Measurements from ENCODE around the gene FLAD1. TPM values are rescaled to one million over a fixed set of nuclear protein-coding genes. Genes with fewer than 3 reads are reported as not detected.

Gene FLAD1
- total RNA-seq, 3 donors from 2014 or later (not counting 1 experiment from before 2014, with no cell fraction given), result 32.1 to 47.6 (median 38.7) TPM

DNA sequence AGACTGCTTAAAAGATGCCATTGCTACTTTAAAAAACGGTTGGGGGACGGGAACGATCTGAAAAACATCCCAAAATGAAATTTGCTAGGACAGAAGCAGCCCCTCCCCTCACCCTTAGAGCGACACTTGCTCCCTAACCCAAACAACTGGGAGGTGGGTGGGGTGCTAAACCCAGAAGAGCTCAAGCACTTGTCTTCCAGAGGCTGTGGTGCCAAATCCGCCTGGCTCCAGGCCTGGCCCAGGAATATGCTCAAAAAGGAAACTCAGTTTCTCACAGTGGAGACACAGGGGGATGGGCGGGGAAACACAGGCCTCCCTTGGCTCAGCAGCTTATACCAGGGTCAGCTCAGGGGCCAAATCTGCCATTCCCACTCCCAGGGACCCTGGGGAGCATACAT lies 26.6 kb upstream of the FLAD1 start:
- peaks cover 15% of the 10 kb centered on the region for H3K36me3 ChIP-seq (ENCODE audit: control insufficient read depth, insufficient read depth, low read length)
- H3K27ac Mint-ChIP-seq, result peak overlapping the region; percentile 89 to 94
- H3K4me3 Mint-ChIP-seq, result peak overlapping the region; percentile 94
- H3K36me3 Mint-ChIP-seq, result no peaks in the 10 kb centered on the region
- no peak for TF ChIP-seq CTCF (IDR thresholded peaks at IDR 0.05)
- WGBS (ENCODE audit: insufficient coverage), result 45% methylated on average over 5 of the region's 6 CpGs
- DNase-seq, result no peak
- peaks cover 56% of the 10 kb centered on the region for H3K4me1 ChIP-seq (ENCODE audit: control insufficient read depth, insufficient read depth, low read length)
- H3K27me3 ChIP-seq (ENCODE audit: control insufficient read depth, insufficient read depth, low read length), result no peaks in the 10 kb centered on the region
- intact Hi-C loops (cut with micrococcal nuclease), result loop anchor here (1.0 to 5.0 kb wide), 3 partner anchors 18 to 96 kb away; partner anchors contain the start of genes ADAM15 and CKS1B
- H3K27me3 Mint-ChIP-seq (ENCODE audit: low read depth in 2 of 2), result no peaks in the 10 kb centered on the region
- peaks cover 59 to 63% of the 10 kb centered on the region in 2 donors for H3K4me1 Mint-ChIP-seq
- H3K27ac ChIP-seq (ENCODE audit: low read length), result peak overlapping the region; percentile 95
- H3K4me3 ChIP-seq (ENCODE audit: low read length), result peak overlapping the region; percentile 72
- ATAC-seq, result no peak
- no peaks in the 10 kb centered on the region for H3K9me3 ChIP-seq (ENCODE audit: control insufficient read depth, insufficient read depth, low read length)
- no peaks in the 10 kb centered on the region for H3K9me3 Mint-ChIP-seq

GRCh38 chr1:154957091-154957657 lies 26.0 kb upstream of the FLAD1 start:
- no peak for ATAC-seq
- no peaks in the 10 kb centered on the region for H3K9me3 ChIP-seq (ENCODE audit: control insufficient read depth, insufficient read depth, low read length)
- intact Hi-C loops (cut with micrococcal nuclease), result loop anchor here (2.0 to 5.0 kb wide), 2 partner anchors 18 to 95 kb away; partner anchors contain the start of genes ADAM15 and CKS1B
- H3K27ac ChIP-seq (ENCODE audit: low read length), result no peak overlapping the region
- DNase-seq, result no peak
- H3K27me3 ChIP-seq (ENCODE audit: control insufficient read depth, insufficient read depth, low read length), result no peaks in the 10 kb centered on the region
- peak overlapping the region; percentile 89 to 94 for H3K27ac Mint-ChIP-seq
- TF ChIP-seq CTCF (IDR thresholded peaks at IDR 0.05), result no peak
- H3K4me1 Mint-ChIP-seq, result peaks cover 56 to 58% of the 10 kb centered on the region in 2 donors
- peak overlapping the region; percentile 31 for H3K4me3 Mint-ChIP-seq
- peaks cover 52% of the 10 kb centered on the region for H3K4me1 ChIP-seq (ENCODE audit: control insufficient read depth, insufficient read depth, low read length)
- WGBS (ENCODE audit: insufficient coverage), result 96% methylated on average over 8 of the region's 9 CpGs
- no peaks in the 10 kb centered on the region for H3K27me3 Mint-ChIP-seq (ENCODE audit: low read depth in 2 of 2)
- H3K36me3 ChIP-seq (ENCODE audit: control insufficient read depth, insufficient read depth, low read length), result peaks cover 11% of the 10 kb centered on the region
- no peaks in the 10 kb centered on the region for H3K9me3 Mint-ChIP-seq
- no peak overlapping the region for H3K4me3 ChIP-seq (ENCODE audit: low read length)
- H3K36me3 Mint-ChIP-seq, result no peaks in the 10 kb centered on the region

DNA sequence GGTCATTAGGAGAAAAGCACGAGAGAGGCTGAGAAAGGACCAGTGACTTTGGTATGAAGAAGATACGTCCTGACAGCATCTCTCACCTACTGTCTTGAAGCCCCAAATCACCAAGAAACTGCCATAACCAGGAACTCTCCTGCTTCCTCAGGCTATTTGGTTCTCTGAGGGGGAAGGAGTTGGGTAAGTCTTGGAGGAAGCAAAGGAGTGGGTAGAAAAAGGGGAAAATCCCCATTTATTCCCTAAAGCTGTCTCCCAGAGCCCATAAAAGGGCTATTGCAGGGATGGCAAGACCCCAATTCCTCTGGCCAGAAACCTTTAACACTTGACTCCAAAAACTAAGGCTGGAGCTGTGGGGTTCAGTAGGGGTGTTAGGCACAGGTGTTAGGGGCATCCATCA lies 25.1 kb upstream of the FLAD1 start:
- TF ChIP-seq CTCF (IDR thresholded peaks at IDR 0.05), result no peak
- no peak overlapping the region for H3K27ac ChIP-seq (ENCODE audit: low read length)
- 100% methylated on average over 1 of the region's 2 CpGs for WGBS (ENCODE audit: insufficient coverage)
- H3K4me1 Mint-ChIP-seq, result peaks cover 53 to 55% of the 10 kb centered on the region in 2 donors
- H3K4me3 Mint-ChIP-seq, result no peak overlapping the region
- H3K9me3 ChIP-seq (ENCODE audit: control insufficient read depth, insufficient read depth, low read length), result no peaks in the 10 kb centered on the region
- H3K9me3 Mint-ChIP-seq, result no peaks in the 10 kb centered on the region
- ATAC-seq (no peak), DNase-seq (no peak)
- no peak overlapping the region for H3K27ac Mint-ChIP-seq
- H3K27me3 Mint-ChIP-seq (ENCODE audit: low read depth in 2 of 2), result no peaks in the 10 kb centered on the region
- H3K36me3 ChIP-seq (ENCODE audit: control insufficient read depth, insufficient read depth, low read length), result peaks cover 13% of the 10 kb centered on the region
- H3K27me3 ChIP-seq (ENCODE audit: control insufficient read depth, insufficient read depth, low read length), result no peaks in the 10 kb centered on the region
- no peaks in the 10 kb centered on the region for H3K36me3 Mint-ChIP-seq
- H3K4me1 ChIP-seq (ENCODE audit: control insufficient read depth, insufficient read depth, low read length), result peaks cover 51% of the 10 kb centered on the region
- intact Hi-C loops (cut with micrococcal nuclease), result loop anchor here (5.0 kb wide), 1 partner anchor 94 kb away; the partner anchor contains the start of gene ADAM15
- H3K4me3 ChIP-seq (ENCODE audit: low read length), result no peak overlapping the region
